IMR-90 (cell line): ENCODE data around the gene MAP1LC3B. TPM values are rescaled to one million over a fixed set of nuclear protein-coding genes. Genes with fewer than 3 reads are reported as not detected.
A peak's percentile ranks its signal among the peaks of the same experiment; 100 is the strongest.

Source experiments
- ATAC-seq: fragments of 200-7000 bp; cut with Tn5 transposase; 2 replicates; pipeline ENCODE4 v1.9.1; 2020; ENCODE audit warnings: low read depth, mild to moderate bottlenecking, moderate library complexity
- BruUV-seq: library from RNA; stranded (reverse); fragments of 400-500 nt; replicated peaks from 2 replicates; lab custom pipeline; 2021; lab: Mats Ljungman, UMichigan
- CTCF ChIA-PET: fragments of 300-600 bp; formaldehyde crosslinking; extraction: SDS; loops from one replicate; lab custom pipeline; 2021; ENCODE audit warnings: antibody characterized with exemption; lab: Yijun Ruan, JAX
- POLR2A ChIA-PET: fragments of 300-600 bp; sonication (Branson Sonifier 250); formaldehyde crosslinking; loops from one replicate; lab custom pipeline; 2022; ENCODE audit warnings: antibody characterized with exemption; ENCODE audit not compliant: unreplicated experiment; lab: Charles Lee
- DNase-seq: peaks from one replicate; pipeline ENCODE4 v3.0.0; 2013
- H2AFZ ChIP-seq: replicated peaks from 2 replicates; pipeline ENCODE3; 2013; ENCODE audit warnings: low read length, mild to moderate bottlenecking; ENCODE audit not compliant: poor library complexity
- H2AK5ac ChIP-seq: 2 replicates; pipeline ENCODE4 v1.6.1; 2013; ENCODE audit warnings: low read depth, low read length, inconsistent platforms
- H2AK9ac ChIP-seq: replicated peaks from 2 replicates; pipeline ENCODE3; 2013; ENCODE audit warnings: mild to moderate bottlenecking, low read depth, low read length, moderate library complexity; ENCODE audit not compliant: poor library complexity
- H2BK120ac ChIP-seq: 2 replicates; pipeline ENCODE4 v1.6.1; 2013; ENCODE audit warnings: low read depth, low read length, inconsistent platforms
- H2BK15ac ChIP-seq: 3 replicates; pipeline ENCODE4 v1.6.1; 2013; ENCODE audit warnings: low read depth, low read length, inconsistent platforms
- H2BK20ac ChIP-seq: 2 replicates; pipeline ENCODE4 v1.6.1; 2013; ENCODE audit warnings: low read depth, mild to moderate bottlenecking, inconsistent platforms, low read length, moderate library complexity
- H2BK5ac ChIP-seq: 2 replicates; pipeline ENCODE4 v1.6.1; 2013; ENCODE audit warnings: mild to moderate bottlenecking, low read depth, low read length, inconsistent platforms; ENCODE audit not compliant: poor library complexity, severe bottlenecking
- H3K14ac ChIP-seq: replicated peaks from 2 replicates; pipeline ENCODE4 v1.6.1; 2013; ENCODE audit warnings: low read depth, low read length, inconsistent platforms
- H3K18ac ChIP-seq: 2 replicates; pipeline ENCODE4 v1.6.1; 2013; ENCODE audit warnings: low read depth, low read length, control low read depth
- H3K23ac ChIP-seq: 2 replicates; pipeline ENCODE4 v1.6.1; 2013; ENCODE audit warnings: low read depth, low read length, inconsistent platforms
- H3K27ac ChIP-seq: 2 replicates; pipeline ENCODE4 v1.5.1; 2013; ENCODE audit warnings: mild to moderate bottlenecking, control low read depth, low read length; ENCODE audit not compliant: insufficient read depth
- H3K27me3 ChIP-seq: 2 replicates; pipeline ENCODE4 v1.6.1; 2013; ENCODE audit warnings: low read length; ENCODE audit not compliant: control insufficient read depth, insufficient read depth
- H3K36me3 ChIP-seq: 2 replicates; pipeline ENCODE4 v1.6.1; 2013; ENCODE audit warnings: low read length, mixed read lengths; ENCODE audit not compliant: control insufficient read depth, insufficient read depth
- H3K4ac ChIP-seq: 2 replicates; pipeline ENCODE4 v1.6.1; 2013; ENCODE audit warnings: low read depth, low read length, inconsistent platforms
- H3K4me1 ChIP-seq: 2 replicates; pipeline ENCODE4 v1.6.1; 2013; ENCODE audit warnings: low read length, mixed read lengths; ENCODE audit not compliant: control insufficient read depth, insufficient read depth
- H3K4me2 ChIP-seq: 2 replicates; pipeline ENCODE4 v1.6.1; 2013; ENCODE audit warnings: low read depth, mild to moderate bottlenecking, control low read depth, low read length, moderate library complexity
- H3K4me3 ChIP-seq: 2 replicates; pipeline ENCODE4 v1.5.1; 2013; ENCODE audit warnings: low read depth, mild to moderate bottlenecking, control low read depth, low read length, moderate library complexity; ENCODE audit not compliant: insufficient read depth
- H3K56ac ChIP-seq: 2 replicates; pipeline ENCODE4 v1.6.1; 2013; ENCODE audit warnings: low read length, inconsistent platforms; ENCODE audit not compliant: insufficient read depth; ENCODE audit errors: extremely low read depth
- H3K79me1 ChIP-seq, 2 experiments: 2 replicates each; pipeline ENCODE4 v1.6.1; 2013; ENCODE audit warnings: low read length in 2 of 2, inconsistent platforms in 1 of 2, low read depth in 1 of 2
- H3K9ac ChIP-seq: 2 replicates; pipeline ENCODE4 v1.6.1; 2013; ENCODE audit warnings: low read depth, low read length, control low read depth
- H3K9me1 ChIP-seq: 2 replicates; pipeline ENCODE4 v1.6.1; 2013; ENCODE audit warnings: low read length, inconsistent platforms; ENCODE audit not compliant: insufficient read depth
- H3K9me3 ChIP-seq: 2 replicates; pipeline ENCODE4 v1.6.1; 2013; ENCODE audit warnings: low read length; ENCODE audit not compliant: control insufficient read depth, insufficient read depth
- H4K20me1 ChIP-seq: 2 replicates; pipeline ENCODE4 v1.6.1; 2013; ENCODE audit warnings: low read length, inconsistent platforms; ENCODE audit not compliant: insufficient read depth
- H4K5ac ChIP-seq: 2 replicates; pipeline ENCODE4 v1.6.1; 2013; ENCODE audit warnings: mild to moderate bottlenecking, low read depth, low read length, control low read depth
- H4K8ac ChIP-seq, 2 experiments: 2 replicates each; pipeline ENCODE4 v1.6.1; 2013; ENCODE audit warnings: low read depth in 2 of 2, low read length in 2 of 2, control low read depth in 1 of 2, inconsistent platforms in 1 of 2
- H4K91ac ChIP-seq: 2 replicates; pipeline ENCODE4 v1.6.1; 2013; ENCODE audit warnings: low read depth, low read length, inconsistent platforms; ENCODE audit not compliant: insufficient read depth
- BHLHE40 ChIP-seq: fragments of 150-350 bp; IDR thresholded peaks from 2 replicates; pipeline ENCODE4 v1.6.1; 2016; ENCODE audit warnings: mild to moderate bottlenecking, low read depth, low read length
- CTCF ChIP-seq: conservative IDR thresholded peaks from 2 replicates; pipeline ENCODE4 v1.5.1; 2012; ENCODE audit warnings: mild to moderate bottlenecking, low read depth, low read length, improper control_type of control experiment
- FOS ChIP-seq: fragments of 150-350 bp; IDR thresholded peaks from 2 replicates; pipeline ENCODE4 v1.6.1; 2016; ENCODE audit warnings: low read depth, low read length
- MAFK ChIP-seq: IDR thresholded peaks from 2 replicates; pipeline ENCODE4 v1.6.1; 2012; ENCODE audit warnings: low read depth, low read length, improper control_type of control experiment
- MAZ ChIP-seq: IDR thresholded peaks from 2 replicates; pipeline ENCODE4 v1.6.1; 2012; ENCODE audit warnings: low read depth, mild to moderate bottlenecking, low read length, improper control_type of control experiment, moderate library complexity, borderline replicate concordance
- MXI1 ChIP-seq: IDR thresholded peaks from 2 replicates; pipeline ENCODE4 v1.6.1; 2012; ENCODE audit warnings: low read depth, mild to moderate bottlenecking, low read length, moderate library complexity, borderline replicate concordance
- NFE2L2 ChIP-seq: fragments of 150-350 bp; IDR thresholded peaks from 2 replicates; pipeline ENCODE4 v1.6.1; 2016; ENCODE audit warnings: low read depth, mild to moderate bottlenecking, low read length
- POLR2A ChIP-seq: IDR thresholded peaks from 2 replicates; pipeline ENCODE4 v1.6.1; 2012; ENCODE audit warnings: mild to moderate bottlenecking, low read depth, low read length
- RCOR1 ChIP-seq: IDR thresholded peaks from 2 replicates; pipeline ENCODE4 v1.6.1; 2012; ENCODE audit warnings: mild to moderate bottlenecking, low read length, improper control_type of control experiment; ENCODE audit not compliant: insufficient replicate concordance
- SMC3 ChIP-seq: fragments of 150-350 bp; IDR thresholded peaks from 2 replicates; pipeline ENCODE4 v1.6.1; 2016; ENCODE audit warnings: low read depth, mild to moderate bottlenecking, antibody characterized with exemption, low read length, moderate library complexity
- WGBS, 2 experiments: methylation state at CpG; one replicate each; pipeline versions ENCODE4 v1.1.5 to v1.1.7; 2013; ENCODE audit warnings: missing lambda C conversion rate in 2 of 2; ENCODE audit not compliant: insufficient read length in 1 of 2; ENCODE audit errors: extremely low coverage in 2 of 2; 5-methylcytosine and 5-hydroxymethylcytosine counted together
- dilution Hi-C: fragments of 300-500 bp; cut with HindIII; formaldehyde crosslinking; loops from one replicate; pipeline ENCODE4 v1.14.3; 2018; ENCODE audit warnings: low sequenced_read_pairs; ENCODE audit not compliant: unreplicated experiment
- in situ Hi-C: fragments of 300-500 bp; cut with MboI; formaldehyde crosslinking; loops from 3 replicates; pipeline ENCODE4 v1.14.3; 2019; ENCODE audit warnings: low sequenced_read_pairs, inconsistent platforms, mixed read lengths
- intact Hi-C: fragments of 100-400 bp; cut with micrococcal nuclease; formaldehyde crosslinking; loops from 2 replicates; pipeline ENCODE4 v1.10.0; 2022
- polyA plus RNA-seq, 3 experiments: library from polyadenylated mRNA; depleted of rRNA; stranded (reverse); fragments of >200 nt; gene quantifications; 2 replicates each; pipeline ENCODE4 v1.2.3, GENCODE V29; 2012; ENCODE audit warnings: low replicate concordance in 1 of 3
- total RNA-seq: library from RNA; depleted of rRNA; stranded (reverse); fragments of >200 nt; gene quantifications from 2 replicates; pipeline ENCODE4 v1.2.3, GENCODE V29; 2012
- TF ChIP-seq, protein P1 (sequence below): fragments of 150-350 bp; IDR thresholded peaks from 2 replicates; pipeline ENCODE4 v1.6.1; 2016; ENCODE audit warnings: low read depth, mild to moderate bottlenecking, low read length, moderate library complexity, borderline replicate concordance
- TF ChIP-seq, protein P2 (sequence below): fragments of 150-350 bp; IDR thresholded peaks from 2 replicates; pipeline ENCODE4 v1.6.1; 2017; ENCODE audit warnings: mild to moderate bottlenecking, antibody characterized with exemption, low read length, low read depth

Gene MAP1LC3B
- total and polyA plus RNA-seq, 2 of the 4 experiments (the other 2 are of a cell fraction) = 23.5 to 57.7 TPM

DNA sequence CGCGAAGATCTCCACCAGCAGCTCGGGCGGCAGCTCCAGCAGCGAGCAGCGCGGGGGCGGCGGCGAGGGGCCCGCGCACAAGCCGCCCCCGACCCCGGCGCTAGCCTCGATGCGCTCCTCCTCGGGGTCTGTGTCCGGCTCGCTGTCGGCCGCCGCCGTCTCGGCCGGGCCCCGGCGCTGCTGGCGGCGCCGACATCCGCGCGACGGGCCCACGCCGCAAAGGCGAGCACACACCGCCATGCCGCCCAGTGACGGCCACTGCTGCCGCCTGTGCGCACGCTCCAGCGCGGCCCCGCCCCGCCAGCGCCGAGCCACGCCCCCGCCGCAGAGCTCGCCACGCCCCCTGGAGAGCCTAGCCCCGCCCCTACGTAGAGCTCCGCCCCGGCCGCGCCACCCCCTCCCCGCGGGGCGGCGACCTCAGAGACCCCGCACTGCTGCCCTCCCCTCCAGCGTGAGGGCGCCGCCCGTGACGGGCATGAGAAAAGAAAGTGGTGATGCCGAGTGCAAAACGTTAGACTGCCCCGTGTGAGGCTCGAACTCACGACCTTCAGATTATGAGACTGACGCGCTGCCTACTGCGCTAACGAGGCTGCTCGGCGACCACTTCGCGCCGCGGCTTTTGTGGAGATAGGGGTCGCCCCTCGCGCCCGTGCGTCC is 8.5 kb upstream of the MAP1LC3B start, which contains the start of gene FBXO31:
Gene FBXO31 (minus strand): TSS at position 272 of the 657 bp plus-strand sequence. CDS start 32 bp downstream, at position 240.
- CTCF ChIA-PET = no interaction called here
- in situ Hi-C loops = no loop called here

More for the DNA sequence above, 8.5 kb upstream of the MAP1LC3B start, which contains the start of gene FBXO31:
- Histone ChIP-seq H3K36me3 (no peaks in the 10 kb centered on the region), H3K27ac (peak within 1 kb of the TSS; percentile 72), H3K56ac (peak within 1 kb of the TSS; percentile 68), H2BK5ac (peak within 1 kb of the TSS; percentile 35), H4K5ac (peak within 1 kb of the TSS; percentile 43; the same call in 1 of the 2 replicates), H3K79me1 (peaks cover 4 to 41% of the 10 kb centered on the region in 2 experiments; a peak in 2 of 4 replicates), H3K4ac (peak within 1 kb of the TSS; percentile 50), H3K4me2 (peak within 1 kb of the TSS; percentile 84), H2BK20ac (no peak within 1 kb of the TSS), H4K91ac (peak within 1 kb of the TSS; percentile 37), H4K20me1 (peaks cover 27% of the 10 kb centered on the region; the same call in 1 of the 2 replicates), H3K4me1 (peaks cover 16% of the 10 kb centered on the region), H4K8ac (peak within 1 kb of the TSS; percentile 52 to 81), H3K9ac (peak within 1 kb of the TSS; percentile 62), H3K14ac (peak within 1 kb of the TSS; percentile 71), H2AK9ac (peak within 1 kb of the TSS; percentile 98), H2AFZ (peak within 1 kb of the TSS; percentile 96), H3K9me3 (no peaks in the 10 kb centered on the region), H3K23ac (peak within 1 kb of the TSS; percentile 53; the same call in 1 of the 2 replicates), H3K9me1 (peaks cover 6% of the 10 kb centered on the region), H2AK5ac (peak within 1 kb of the TSS; percentile 64), H2BK120ac (peak within 1 kb of the TSS; percentile 17; the same call in 1 of the 2 replicates), H3K4me3 (peak within 1 kb of the TSS; percentile 52), H2BK15ac (no peak within 1 kb of the TSS), H3K27me3 (no peaks in the 10 kb centered on the region), H3K18ac (no peak within 1 kb of the TSS; the same call in 1 of the 2 replicates)
- intact Hi-C loops (loop anchor here (5.0 kb wide), 1 partner anchor 821 kb away; no protein-coding TSS in a partner anchor), dilution Hi-C loops (no loop called here)
- 0% methylated on average over 18 of the region's 92 CpGs; no CpG with 5 or more reads in 1 of the 2 experiments for WGBS, 2 experiments
- DNase-seq (peak; percentile 94), ATAC-seq (peak; percentile 87)
- POLR2A ChIA-PET = interaction anchor here (0.6 to 1.3 kb wide), 2 partner anchors 65 to 146 kb away, joined by 3 read pairs; no protein-coding TSS in a partner anchor
- TF ChIP-seq SMC3 (no peak), NFE2L2 (no peak), CTCF (no peak; the same call in 1 of the 2 replicates), MXI1 (peak; percentile 95), POLR2A (peak; percentile 69), MAZ (peak; percentile 91; the same call in 1 of the 2 replicates), RCOR1 (peak; percentile 43), MAFK (no peak), FOS (peak; percentile 94), BHLHE40 (peak; percentile 87)
- TF ChIP-seq, protein P1, sequence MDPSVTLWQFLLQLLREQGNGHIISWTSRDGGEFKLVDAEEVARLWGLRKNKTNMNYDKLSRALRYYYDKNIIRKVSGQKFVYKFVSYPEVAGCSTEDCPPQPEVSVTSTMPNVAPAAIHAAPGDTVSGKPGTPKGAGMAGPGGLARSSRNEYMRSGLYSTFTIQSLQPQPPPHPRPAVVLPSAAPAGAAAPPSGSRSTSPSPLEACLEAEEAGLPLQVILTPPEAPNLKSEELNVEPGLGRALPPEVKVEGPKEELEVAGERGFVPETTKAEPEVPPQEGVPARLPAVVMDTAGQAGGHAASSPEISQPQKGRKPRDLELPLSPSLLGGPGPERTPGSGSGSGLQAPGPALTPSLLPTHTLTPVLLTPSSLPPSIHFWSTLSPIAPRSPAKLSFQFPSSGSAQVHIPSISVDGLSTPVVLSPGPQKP = peak; percentile 47; the same call in 1 of the 2 replicates
- TF ChIP-seq, protein P2, sequence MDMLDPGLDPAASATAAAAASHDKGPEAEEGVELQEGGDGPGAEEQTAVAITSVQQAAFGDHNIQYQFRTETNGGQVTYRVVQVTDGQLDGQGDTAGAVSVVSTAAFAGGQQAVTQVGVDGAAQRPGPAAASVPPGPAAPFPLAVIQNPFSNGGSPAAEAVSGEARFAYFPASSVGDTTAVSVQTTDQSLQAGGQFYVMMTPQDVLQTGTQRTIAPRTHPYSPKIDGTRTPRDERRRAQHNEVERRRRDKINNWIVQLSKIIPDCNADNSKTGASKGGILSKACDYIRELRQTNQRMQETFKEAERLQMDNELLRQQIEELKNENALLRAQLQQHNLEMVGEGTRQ = peak; percentile 10; the same call in 1 of the 2 replicates
- BruUV-seq = no TSS peak
